Epidermal melanocyte (primary cell): ENCODE measurements around the gene TNFRSF8.
"Not testable (repeated sequence)": the region's sequence is repeated elsewhere in the genome, so short reads cannot be mapped to it uniquely, and the experiment has no call there.

Experiments used
- DNase-seq: peaks from one replicate; pipeline ENCODE4 v3.0.0; 2011; ENCODE audit warnings: low spot score; ENCODE audit not compliant: insufficient read length

The TNFRSF8 gene

DNA sequence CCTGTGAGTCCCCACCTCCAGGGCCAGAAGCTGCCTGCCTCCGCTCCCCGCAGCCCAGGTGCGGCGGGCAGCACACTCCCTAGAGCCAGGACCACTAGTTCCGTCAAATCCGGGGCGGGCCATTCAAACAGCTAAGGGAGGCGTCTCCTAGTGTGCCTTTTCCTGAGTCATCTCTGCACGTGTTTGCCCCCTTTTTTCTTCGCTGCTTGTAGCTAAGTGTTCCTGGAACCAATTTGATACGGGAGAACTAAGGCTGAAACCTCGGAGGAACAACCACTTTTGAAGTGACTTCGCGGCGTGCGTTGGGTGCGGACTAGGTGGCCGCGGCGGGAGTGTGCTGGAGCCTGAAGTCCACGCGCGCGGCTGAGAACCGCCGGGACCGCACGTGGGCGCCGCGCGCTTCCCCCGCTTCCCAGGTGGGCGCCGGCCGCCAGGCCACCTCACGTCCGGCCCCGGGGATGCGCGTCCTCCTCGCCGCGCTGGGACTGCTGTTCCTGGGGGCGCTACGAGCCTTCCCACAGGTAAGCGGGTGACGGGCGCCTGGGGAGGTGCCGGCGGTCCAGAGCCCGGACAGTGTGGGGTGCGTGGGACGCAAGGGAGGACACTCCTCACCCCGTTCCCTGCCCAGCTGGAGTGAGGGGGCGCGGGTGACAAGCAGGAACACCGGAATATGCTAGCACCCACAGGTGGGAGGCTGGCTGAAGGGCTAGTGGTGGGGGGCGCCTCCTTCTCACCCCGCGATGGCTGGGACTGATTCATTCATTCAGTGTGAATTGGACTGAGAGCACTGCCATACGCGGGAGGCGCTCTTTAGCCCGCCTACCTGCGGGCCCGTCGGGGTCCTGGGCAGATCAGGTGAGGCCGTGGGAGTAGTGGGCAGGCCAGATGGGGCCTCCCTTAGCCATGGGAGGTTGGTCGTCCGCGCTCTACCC lies at the start of gene TNFRSF8:
TNFRSF8 (plus strand) TSS at position 163 of the 932 bp plus-strand sequence; CDS start at position 459, 296 bp downstream.
- no peak for DNase-seq

DNA sequence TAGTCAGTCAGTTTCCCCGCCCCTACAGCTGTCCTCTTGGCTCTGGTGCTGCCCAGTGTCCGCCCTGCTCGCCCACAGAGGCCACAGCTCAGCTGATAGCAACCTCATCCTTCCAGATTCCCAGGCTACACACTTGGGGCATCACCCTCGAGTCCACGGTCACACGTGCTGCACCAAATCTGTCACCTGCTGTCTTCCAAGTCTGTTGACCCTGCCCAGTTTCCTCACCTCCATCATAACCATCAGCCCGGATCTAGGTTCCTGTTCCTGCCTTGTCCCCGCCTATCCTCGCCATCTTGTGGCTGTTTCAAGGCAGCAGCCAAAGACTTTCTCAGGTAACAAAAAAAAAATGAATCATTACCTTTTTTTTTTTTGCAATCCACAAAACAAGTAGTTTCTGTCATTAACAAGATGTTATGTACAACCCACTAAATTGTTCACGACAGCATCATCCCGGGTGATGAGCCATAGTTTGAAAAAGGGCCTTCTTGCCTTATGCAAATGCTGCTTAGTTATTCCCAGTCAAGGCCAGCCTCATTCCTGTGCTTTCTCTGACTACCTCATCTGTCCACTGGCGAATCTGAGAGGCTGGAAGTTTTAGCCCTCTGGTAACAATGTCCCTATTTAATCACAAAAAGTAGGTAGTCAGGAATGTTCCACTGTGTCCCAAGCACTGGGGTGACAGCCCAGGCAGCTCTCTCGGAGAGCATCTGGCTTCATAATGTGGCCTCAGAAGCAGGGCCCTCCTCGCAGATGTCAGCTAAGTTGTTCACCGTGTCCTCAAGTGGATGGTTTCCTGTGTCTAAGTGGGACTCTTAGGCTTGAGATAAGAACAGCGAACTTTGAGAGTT lies 48.7 kb upstream of the TNFRSF8 start:
- peak; percentile 45 for DNase-seq

DNA sequence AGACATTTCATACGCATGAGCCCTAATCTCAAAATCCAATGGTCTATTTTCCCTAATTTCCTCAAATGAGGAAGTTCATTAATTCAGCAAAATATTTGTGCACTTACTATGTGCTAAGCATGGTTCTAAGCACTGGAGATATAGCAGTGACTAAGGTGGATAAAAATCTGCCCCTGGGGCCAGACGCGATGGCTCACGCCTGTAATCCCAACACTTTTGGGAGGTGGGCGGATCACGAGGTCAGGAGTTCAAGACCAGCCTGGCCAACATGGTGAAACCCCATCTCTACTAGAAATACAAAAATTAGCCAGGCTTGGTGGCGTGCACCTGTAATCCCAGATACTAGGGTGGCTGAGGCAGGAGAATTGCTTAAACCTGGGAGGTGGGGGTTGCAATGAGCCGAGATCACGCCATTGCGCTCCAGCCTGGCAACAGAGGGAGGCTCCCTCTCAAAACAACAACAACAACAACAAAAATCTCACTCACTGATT lies 48.1 kb upstream of the TNFRSF8 start:
- no peak for DNase-seq

DNA sequence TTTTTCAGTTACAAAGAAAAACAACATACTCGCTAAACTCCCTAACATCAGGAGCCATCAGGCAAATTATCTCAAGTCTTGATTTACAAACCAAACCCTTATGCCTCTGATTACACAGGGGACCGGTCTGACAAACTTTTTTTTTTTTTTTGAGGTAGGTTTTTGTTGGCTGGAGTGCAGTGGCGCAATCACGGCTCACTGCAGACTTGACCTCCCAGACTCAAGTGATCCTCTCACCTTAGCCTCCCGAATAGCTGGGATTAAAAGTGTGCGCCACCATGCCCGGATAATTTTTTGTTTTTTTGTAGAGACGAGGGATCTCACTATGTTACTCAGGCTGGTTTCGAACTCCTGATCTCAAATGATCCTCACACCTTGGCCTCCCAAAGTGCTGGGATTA lies 47.6 kb upstream of the TNFRSF8 start:
- DNase-seq, result no peak

DNA sequence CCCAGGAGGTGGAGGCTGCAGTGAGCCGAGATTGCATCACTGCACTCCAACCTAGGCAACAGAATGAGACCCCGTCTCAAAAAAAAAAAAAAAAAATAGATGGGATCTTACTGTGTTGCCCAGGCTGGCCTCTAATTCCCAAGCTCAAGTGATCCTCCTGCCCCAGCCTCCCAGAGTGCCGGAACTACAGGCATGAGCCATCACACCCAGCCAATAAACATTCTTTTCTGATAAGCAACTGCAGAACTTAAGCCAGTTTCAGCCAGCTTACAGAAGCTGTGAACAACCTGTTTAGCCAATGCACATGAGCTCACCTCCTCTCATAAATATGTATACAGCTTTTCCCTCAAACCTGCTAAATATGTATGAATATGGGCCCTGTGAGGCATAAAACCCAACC lies 46.9 kb upstream of the TNFRSF8 start:
- DNase-seq, result no peak

DNA sequence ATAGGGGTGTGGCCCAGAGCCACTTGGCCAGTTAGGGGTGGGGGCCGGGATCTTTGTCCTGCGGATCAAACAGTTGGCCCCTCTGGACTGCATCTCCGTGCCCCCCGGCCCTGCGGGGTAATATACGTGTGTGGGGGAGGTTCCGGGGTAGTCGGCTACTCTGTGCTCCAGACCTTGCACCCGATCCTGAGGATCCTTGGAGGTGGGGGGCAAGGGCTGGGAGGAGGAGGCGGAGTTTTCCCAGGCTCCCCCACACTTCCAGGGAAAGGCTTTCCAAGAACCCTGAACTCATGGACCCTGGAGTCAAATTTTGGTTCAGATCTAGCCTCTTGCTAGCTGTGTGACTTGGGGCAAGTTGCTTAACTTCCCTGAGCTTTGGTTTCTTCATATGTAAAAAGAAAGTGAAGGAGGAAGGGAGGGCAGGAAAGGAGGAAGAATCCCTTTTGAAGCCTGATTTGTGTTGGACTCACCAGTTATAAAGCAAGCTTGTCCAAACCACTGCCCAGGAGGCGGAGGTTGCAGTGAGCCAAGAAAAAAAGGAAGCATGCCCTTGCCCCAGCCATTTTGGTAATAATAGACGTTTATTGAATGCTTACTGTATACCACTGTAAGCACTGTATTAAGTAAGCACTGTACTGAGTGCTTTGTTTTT lies 43.1 kb upstream of the TNFRSF8 start:
- no peak for DNase-seq

DNA sequence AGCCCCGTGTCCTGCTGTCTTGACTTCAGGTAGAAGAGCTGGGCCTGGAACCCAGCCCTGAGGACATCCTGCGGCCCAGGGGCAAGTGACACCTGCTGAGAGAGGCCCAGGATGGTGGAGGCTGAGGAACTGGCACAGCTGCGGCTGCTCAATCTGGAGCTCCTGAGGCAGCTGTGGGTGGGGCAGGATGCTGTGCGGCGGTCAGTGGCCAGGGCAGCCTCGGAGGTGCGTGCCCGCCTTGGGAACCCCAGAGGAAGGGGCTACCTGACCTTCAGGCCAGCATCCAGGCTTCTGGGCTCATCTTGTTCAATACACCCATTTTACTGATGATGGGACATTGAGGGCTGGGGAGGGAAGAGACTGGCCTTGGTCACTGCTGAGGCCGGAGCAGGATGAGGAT lies 41.5 kb upstream of the TNFRSF8 start:
- no peak for DNase-seq

DNA sequence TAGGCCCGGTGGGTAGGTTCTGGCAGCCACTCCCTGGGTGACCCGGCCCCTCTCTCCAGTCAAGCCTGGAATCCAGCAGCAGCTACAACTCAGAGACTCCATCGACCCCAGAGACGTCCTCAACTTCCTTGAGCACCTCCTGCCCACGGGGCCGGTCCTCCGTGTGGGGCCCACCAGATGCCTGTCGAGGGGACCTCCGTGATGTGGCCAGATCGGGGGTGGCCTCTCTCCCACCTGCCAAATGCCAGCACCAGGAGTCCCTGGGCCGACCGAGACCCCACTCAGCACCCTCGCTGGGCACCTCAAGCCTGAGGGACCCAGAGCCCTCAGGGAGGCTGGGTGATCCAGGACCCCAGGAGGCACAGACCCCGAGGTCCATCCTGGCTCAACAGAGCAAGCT lies 41.1 kb upstream of the TNFRSF8 start:
- no peak for DNase-seq

DNA sequence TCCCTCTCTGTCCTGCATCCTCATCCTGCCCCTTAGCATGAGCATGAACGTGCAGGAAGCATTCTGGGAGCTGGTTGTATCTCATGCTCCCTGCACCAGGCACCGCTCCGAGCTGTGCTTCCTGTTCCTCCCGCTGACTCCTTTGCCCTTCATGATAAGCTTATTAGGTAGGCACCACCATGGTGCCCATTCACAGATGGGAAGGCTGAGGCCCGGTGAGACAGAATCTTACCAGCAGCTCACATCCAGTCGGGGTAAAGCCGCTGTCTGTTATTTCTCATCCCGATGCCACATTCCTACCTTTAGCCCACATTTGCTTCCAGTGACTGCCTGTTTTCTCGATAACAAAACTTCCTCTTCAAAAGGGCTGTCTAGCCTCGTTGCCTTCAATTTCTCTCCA lies 36.5 kb upstream of the TNFRSF8 start:
- DNase-seq, result no peak

DNA sequence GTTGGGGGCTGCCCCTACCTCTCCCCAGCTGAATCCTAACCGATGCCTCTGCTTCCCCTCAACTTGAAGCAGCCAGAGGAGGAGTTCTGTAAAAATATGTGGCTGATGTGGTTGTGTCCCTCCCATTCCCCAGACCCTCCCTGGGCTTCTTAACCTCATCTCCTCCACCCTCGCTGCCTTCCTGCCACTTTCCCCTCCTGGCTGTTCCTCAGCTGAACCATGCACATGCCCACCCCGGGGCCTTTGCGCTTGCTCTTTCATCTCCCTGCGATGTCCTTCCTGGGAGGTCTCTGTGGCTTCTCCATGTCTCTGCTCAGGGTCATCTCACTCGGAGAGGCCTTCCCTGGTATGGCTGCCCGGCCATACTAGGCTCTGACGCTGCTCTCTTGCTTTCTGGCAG lies 34.9 kb upstream of the TNFRSF8 start:
- DNase-seq, result no peak

DNA sequence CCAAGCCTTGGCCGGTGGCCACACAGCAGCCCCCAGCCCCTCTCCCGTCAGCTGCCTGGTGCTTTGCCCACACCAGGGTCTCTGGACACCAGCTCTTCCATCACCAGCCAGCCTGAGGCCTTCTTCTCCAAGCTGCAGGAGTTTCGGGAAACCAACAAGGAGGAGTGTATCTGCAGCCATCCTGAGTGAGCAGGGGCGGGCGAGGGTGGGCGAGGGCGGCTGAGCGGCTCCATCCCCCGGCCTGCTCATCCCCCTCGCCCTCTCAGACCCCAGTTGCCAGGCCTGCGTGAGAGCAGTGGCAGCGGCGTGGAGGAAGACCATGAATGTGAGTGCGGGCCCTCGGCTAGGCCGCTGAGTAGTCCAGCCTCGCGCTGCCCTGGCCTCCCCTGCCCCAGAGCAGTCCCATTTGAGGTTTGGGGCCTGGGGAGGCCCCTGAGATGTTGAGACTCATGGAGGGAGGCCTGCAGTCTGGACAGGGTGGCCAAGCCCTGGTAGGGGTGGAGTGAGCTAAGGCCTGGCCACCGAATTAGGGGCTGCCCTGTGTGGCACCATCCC lies 34.1 kb upstream of the TNFRSF8 start:
- no peak for DNase-seq

DNA sequence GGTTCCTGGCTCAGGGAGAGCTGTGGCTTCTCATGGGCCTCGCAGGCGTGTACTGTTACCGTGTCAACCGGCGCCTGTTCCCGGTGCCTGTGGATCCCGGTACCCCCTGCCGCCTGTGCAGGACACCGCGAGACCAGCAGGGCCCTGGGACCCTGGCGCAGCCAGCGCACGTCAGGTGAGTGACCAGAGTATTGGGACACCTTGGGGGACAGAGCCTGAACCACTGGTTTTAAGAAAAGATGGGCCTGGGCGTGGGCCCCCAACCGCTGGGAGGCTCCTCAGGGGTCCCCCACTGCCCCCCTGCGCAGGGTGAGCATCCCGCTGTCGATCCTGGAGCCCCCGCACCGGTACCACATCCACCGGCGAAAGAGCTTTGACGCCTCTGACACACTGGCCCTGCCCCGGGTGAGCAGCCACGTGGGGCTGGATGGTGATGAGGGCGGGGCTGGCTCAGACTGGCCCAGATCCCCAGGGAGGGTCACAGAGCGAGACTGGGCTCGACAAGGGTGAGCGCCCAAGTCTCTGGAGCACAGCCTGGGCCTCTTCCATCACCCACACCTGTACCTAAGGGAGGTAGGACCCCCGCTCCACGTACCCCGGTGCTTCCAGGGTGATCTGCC lies 33.3 kb upstream of the TNFRSF8 start:
- no peak for DNase-seq

DNA sequence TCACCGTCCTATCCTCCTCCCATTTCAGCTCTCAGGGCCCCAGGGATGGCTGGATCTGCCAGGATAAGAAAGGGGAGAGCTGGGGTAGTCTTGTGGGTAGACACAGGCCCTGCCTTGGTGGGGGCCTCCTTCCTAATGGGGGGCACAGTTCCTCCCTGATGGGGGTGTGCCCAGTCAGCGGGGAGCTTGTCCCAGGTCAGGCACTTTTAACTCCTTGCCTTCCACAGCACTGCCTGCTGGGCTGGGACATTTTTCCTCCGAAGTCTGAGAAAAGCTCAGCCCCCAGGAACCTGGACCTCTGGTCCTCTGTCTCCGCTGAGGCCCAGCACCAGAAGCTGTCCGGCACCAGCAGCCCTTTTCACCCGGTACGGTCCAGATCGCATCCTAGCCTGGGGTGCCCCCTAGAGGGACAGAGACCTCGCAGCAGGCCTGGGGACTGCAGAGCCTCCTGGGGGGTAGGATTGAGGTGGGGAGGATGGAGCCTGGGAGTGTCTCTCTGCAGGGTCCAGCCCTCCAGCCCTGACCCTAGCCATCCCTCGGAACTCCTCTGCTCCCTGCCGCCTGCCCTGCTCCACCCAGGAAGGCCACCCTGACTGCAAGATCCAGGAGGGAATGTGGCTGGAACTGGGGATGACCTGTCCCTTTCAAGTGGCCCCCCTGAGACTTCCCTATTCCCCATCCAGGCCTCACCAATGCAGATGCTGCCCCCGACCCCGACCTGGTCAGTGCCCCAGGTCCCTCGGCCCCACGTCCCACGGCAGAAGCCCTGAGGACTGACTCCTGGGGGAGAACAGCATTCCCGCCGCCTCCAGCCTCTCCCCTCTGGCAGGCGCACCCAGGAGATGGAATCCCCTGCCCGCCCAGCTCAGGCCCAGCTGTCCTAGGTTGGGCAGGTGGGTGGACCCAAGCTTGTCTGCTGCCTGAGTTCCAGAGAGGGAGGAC lies 31.8 kb upstream of the TNFRSF8 start:
- DNase-seq, result no peak

DNA sequence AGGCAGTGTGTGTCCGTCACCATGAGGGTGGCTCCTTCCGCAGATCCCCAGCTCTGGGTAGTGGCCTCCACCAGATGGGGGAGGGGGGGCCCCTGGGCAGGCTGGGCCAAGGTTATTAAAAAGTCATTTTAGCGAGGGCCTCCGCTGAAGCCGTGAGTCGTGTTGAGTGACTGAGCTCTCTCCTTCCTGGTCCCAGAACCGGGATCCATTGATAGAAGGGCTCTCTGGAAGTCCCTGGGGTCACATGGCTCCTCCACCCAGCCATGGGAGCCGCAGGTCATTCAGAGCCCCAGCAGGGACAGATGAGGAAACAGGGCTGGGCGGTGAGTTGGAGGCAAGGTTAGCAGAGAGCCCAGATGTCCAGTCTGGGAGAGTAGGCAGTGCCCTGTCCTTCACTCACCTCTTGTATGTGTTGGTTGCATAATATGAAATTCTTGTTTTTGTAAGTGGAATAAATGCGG lies 30.9 kb upstream of the TNFRSF8 start:
- no peak for DNase-seq

DNA sequence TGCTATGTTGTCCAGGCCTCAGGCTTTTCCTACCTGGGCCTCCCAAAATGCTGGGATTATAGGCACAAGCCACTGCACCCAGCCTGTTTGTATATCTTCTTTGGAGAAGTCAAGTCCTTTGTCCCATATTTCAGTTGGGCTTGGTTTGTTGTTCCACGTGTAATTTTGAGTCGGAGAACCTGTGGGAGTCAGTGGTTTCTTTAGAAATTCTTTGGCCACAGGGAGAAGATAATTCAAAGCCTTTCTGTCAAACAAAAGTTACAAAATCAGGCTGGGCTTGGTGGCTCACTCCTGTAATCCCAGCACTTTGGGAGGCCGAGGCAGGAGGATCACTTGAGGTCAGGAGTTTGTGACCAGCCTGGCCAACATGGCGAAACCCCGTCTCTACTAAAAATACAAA lies 29.7 kb upstream of the TNFRSF8 start:
- DNase-seq, result not testable (repeated sequence)

DNA sequence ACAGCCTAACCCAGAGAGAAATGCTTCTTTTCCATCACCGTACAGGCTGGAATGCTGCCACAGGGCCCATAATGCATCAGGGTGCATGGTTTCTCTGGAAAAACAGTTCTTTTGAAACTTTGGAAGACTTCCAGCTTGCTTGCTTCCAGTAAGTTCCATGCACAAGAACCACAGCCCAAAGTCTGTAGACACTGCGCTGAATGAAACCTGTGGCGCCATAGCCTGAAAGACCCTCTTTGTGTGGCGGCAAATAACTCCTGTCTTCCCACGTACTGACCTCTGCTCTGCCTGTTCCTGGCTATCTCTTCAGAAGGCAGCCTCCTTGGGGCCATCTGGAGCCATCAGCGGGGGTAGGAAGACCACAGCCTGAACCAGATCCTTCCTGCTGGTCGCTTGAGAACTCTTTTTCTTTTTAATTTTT lies 28.7 kb upstream of the TNFRSF8 start:
- DNase-seq, result no peak

DNA sequence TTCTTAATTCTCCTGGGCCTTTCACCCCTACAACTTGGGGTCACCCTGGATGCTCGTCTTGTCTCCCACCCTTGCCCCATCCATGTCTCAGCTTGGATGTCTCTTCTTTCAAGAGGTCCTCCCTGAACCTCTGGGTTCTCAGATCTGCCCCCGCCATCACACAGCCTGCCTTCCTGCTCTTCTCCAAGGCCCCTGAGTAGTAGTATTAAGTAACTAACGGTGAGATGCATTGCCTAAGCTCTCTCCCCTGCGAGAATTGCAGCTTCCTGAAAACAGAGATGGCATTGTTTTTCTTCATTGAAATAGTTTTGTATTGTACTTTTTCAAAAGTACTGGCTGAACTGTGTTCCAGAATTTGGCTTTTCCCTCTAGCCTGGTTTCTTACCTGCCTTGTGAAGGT lies 27.8 kb upstream of the TNFRSF8 start:
- DNase-seq, result no peak

DNA sequence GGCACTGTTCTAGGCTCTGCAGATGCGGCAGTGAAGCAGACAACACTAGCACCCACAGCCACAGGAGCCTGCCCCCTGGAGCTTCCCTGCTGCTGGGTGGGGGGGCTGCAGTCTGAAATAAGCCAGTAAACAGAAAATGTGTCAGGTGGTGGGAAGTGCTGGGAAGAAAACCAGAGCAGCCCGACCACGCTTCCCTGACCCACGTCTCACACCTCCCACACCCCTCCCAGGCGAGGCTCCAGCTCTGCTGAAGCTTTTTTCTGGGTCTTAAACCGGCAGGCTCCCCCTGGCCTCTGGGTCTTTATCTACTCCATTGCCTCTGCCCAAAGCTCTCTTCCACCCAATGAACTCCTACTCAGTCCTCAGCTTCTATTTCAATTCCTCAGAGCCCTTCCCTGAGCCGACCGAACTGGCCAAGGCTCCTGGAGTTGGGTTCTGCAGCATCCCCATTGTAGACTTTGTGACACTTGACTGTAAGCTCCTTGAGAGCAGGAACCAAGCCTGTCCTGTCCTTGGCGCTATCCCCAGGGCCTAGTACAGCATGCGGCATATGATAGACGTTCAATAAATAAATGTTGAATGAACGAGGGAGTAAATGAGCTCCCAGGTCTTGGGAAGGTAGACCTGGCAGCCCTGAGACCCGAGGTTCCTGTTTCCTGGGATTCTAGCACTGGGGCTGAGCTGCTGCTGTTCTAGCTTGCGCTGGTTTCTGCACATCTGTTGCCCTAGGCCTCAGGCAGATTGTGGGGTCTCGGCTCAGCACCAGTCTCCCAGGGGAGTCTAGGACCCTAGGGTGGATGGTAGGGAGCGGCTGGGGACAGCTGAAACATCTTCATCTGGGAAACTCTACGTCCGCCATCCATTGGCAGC lies 25.4 kb upstream of the TNFRSF8 start:
- DNase-seq, result no peak
